Body of pancreas (tissue), 4 donors: ENCODE results near the gene JUN. TPM values are rescaled to one million over a fixed set of nuclear protein-coding genes. Genes with fewer than 3 reads are reported as not detected.

ENCODE experiments used
- ATAC-seq: fragments of 150-250 bp; one replicate; pipeline ENCODE4 v1.9.1; 2016
- DNase-seq, 4 donors: peaks; one replicate each; pipeline ENCODE4 v3.0.0-alpha.2; 2019
- H3K27ac ChIP-seq, 4 donors: fragments of 200-600 bp; sonication (generic); 1 replicate in 3 of 4; 2 replicates in 1 of 4; pipeline versions ENCODE4 v1.5.1 to v1.6.1; 2016 to 2019; ENCODE audit warnings: mild to moderate bottlenecking in 1 of 4, mixed read lengths in 1 of 4, moderate library complexity in 1 of 4
- H3K27me3 ChIP-seq, 2 donors: fragments of 200-600 bp; sonication (generic); one replicate each; pipeline ENCODE4 v1.6.0; 2016; ENCODE audit warnings: mild to moderate bottlenecking in 1 of 2
- H3K36me3 ChIP-seq, 2 donors: fragments of 200-600 bp; sonication (generic); replicated peaks in 1 of 2; 2 replicates each; pipeline ENCODE4 v1.5.1; 2016; ENCODE audit warnings: low read depth in 2 of 2; ENCODE audit not compliant: insufficient read depth in 1 of 2
- H3K4me1 ChIP-seq: fragments of 200-600 bp; sonication (generic); one replicate; pipeline ENCODE4 v1.6.0; 2016
- H3K4me3 ChIP-seq, 2 donors: fragments of 200-600 bp; sonication (generic); 1 replicate in 1 of 2; 2 replicates in 1 of 2; pipeline ENCODE4 v1.5.1; 2016 to 2019
- H3K9me3 ChIP-seq, 3 donors: fragments of 200-600 bp; sonication (generic); 1 replicate in 2 of 3; 2 replicates in 1 of 3; pipeline ENCODE4 v1.5.1; 2016
- CTCF ChIP-seq, 7 experiments: fragments of 450-650 bp in 4 of 7; fragments of 200-600 bp in 3 of 7; sonication (generic) in 3 of 7; IDR thresholded peaks; one replicate each; pipeline ENCODE4 v1.5.1; 2016 to 2019; ENCODE audit warnings: antibody characterized with exemption in 7 of 7
- POLR2A ChIP-seq, 3 donors: fragments of 450-650 bp; IDR thresholded peaks; one replicate each; pipeline ENCODE4 v1.6.1; 2016; ENCODE audit warnings: antibody characterized with exemption in 3 of 3, mild to moderate bottlenecking in 2 of 3
- WGBS, 2 donors: methylation state at CpG; one replicate each; pipeline ENCODE4 v1.1.5; 2017; 5-methylcytosine and 5-hydroxymethylcytosine counted together
- intact Hi-C: fragments of 100-400 bp; cut with DNase I; formaldehyde crosslinking; loops from one replicate; pipeline ENCODE4 v1.15.1; 2023
- total RNA-seq, 2 donors: library from RNA; depleted of rRNA; stranded (reverse); fragments of >200 nt; gene quantifications; one replicate each; pipeline ENCODE4 v1.1.0, GENCODE V29; 2016

JUN gene
- total RNA-seq, 2 donors from 2014 or later, result 320 to 712 TPM

- intact Hi-C loops, result no loop called here
- peak; percentile 64 to 72 (median 70) for DNase-seq
- H3K4me1 ChIP-seq, result peaks cover 16% of the 10 kb centered on the region
- peak overlapping the region; percentile 89 to 99 for H3K4me3 ChIP-seq
- H3K27ac ChIP-seq, result peak overlapping the region; percentile 96 to 100 (median 99)
- WGBS, 2 donors, result 0 to 1% methylated on average over 15 to 82 of the region's 82 CpGs
- TF ChIP-seq POLR2A (IDR thresholded peaks at IDR 0.05) (peak in 2 of 3 donors; percentile 17 to 23), CTCF (IDR thresholded peaks at IDR 0.05) (peak in 1 of 7 experiments; percentile 7)
- H3K9me3 ChIP-seq, result no peaks in the 10 kb centered on the region
- no peaks in the 10 kb centered on the region for H3K27me3 ChIP-seq
- no peaks in the 10 kb centered on the region for H3K36me3 ChIP-seq
- peak; percentile 0 for ATAC-seq
Observed at GRCh38 chr1:58782178-58783089, 1.4 kb downstream of the JUN start.

GRCh38 chr1:58781541-58782177, 2.2 kb downstream of the JUN start:
- TF ChIP-seq CTCF (IDR thresholded peaks at IDR 0.05) (peak in 5 of 7 experiments; percentile 21 to 50 (median 43)), POLR2A (IDR thresholded peaks at IDR 0.05) (peak in 2 of 3 donors; percentile 59 to 68)
- peak; percentile 72 to 77 (median 74) for DNase-seq
- Histone ChIP-seq H3K4me1 (peaks cover 16% of the 10 kb centered on the region), H3K27ac (peak overlapping the region; percentile 96 to 100 (median 99)), H3K4me3 (peak overlapping the region; percentile 89 to 99), H3K36me3 (no peaks in the 10 kb centered on the region), H3K9me3 (no peaks in the 10 kb centered on the region), H3K27me3 (no peaks in the 10 kb centered on the region)
- no peak for ATAC-seq
- intact Hi-C loops, result no loop called here
- WGBS, 2 donors, result 0 to 1% methylated on average over 32 of the region's 32 CpGs

GRCh38 chr1:58780836-58781452, 2.9 kb downstream of the JUN start:
- Histone ChIP-seq H3K4me3 (peak overlapping the region; percentile 89 to 99), H3K9me3 (no peaks in the 10 kb centered on the region), H3K4me1 (peaks cover 9% of the 10 kb centered on the region), H3K27me3 (no peaks in the 10 kb centered on the region), H3K36me3 (no peaks in the 10 kb centered on the region), H3K27ac (peak overlapping the region; percentile 31 to 100 (median 98))
- ATAC-seq (no peak), DNase-seq (peak; percentile 31 to 64 (median 51))
- TF ChIP-seq POLR2A (IDR thresholded peaks at IDR 0.05) (peak in 2 of 3 donors; percentile 34 to 67), CTCF (IDR thresholded peaks at IDR 0.05) (no peak)
- 4 to 16% methylated on average over 2 of the region's 2 CpGs for WGBS, 2 donors
- intact Hi-C loops, result no loop called here

- H3K36me3 ChIP-seq, result no peaks in the 10 kb centered on the region
- intact Hi-C loops, result no loop called here
- TF ChIP-seq CTCF (IDR thresholded peaks at IDR 0.05), result no peak
- TF ChIP-seq POLR2A (IDR thresholded peaks at IDR 0.05), result peak in 1 of 3 donors; percentile 46
- H3K27me3 ChIP-seq, result no peaks in the 10 kb centered on the region
- ATAC-seq (no peak), DNase-seq (no peak)
- peaks cover 4% of the 10 kb centered on the region for H3K4me1 ChIP-seq
- no peaks in the 10 kb centered on the region for H3K9me3 ChIP-seq
- peak overlapping the region in 3 of 4 donors; percentile 96 to 100 (median 99) for H3K27ac ChIP-seq
- H3K4me3 ChIP-seq, result peak overlapping the region in 1 of 2 donors; percentile 89
Observed at GRCh38 chr1:58780411-58780810, 3.4 kb downstream of the JUN start.
